Hepatic stellate cell (primary cell): ENCODE measurements around the gene CCS.
"Not testable (repeated sequence)": the region's sequence is repeated elsewhere in the genome, so short reads cannot be mapped to it uniquely, and the experiment has no call there.

ENCODE experiments used
- DNase-seq: peaks from one replicate; pipeline ENCODE4 v3.0.0; 2011; ENCODE audit warnings: low spot score

The CCS gene, protein sequence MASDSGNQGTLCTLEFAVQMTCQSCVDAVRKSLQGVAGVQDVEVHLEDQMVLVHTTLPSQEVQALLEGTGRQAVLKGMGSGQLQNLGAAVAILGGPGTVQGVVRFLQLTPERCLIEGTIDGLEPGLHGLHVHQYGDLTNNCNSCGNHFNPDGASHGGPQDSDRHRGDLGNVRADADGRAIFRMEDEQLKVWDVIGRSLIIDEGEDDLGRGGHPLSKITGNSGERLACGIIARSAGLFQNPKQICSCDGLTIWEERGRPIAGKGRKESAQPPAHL

GRCh38 chr11:66592457-66593302, at the start of gene CCS, which contains the start of gene CCDC87:
TSS of gene CCS (plus strand) at chr11:66593185. CDS start at chr11:66593262, 77 bp downstream.
TSS of gene CCDC87 (minus strand) at chr11:66593063. CDS start at chr11:66593015, 48 bp downstream.
- DNase-seq, result peak; percentile 100

DNA sequence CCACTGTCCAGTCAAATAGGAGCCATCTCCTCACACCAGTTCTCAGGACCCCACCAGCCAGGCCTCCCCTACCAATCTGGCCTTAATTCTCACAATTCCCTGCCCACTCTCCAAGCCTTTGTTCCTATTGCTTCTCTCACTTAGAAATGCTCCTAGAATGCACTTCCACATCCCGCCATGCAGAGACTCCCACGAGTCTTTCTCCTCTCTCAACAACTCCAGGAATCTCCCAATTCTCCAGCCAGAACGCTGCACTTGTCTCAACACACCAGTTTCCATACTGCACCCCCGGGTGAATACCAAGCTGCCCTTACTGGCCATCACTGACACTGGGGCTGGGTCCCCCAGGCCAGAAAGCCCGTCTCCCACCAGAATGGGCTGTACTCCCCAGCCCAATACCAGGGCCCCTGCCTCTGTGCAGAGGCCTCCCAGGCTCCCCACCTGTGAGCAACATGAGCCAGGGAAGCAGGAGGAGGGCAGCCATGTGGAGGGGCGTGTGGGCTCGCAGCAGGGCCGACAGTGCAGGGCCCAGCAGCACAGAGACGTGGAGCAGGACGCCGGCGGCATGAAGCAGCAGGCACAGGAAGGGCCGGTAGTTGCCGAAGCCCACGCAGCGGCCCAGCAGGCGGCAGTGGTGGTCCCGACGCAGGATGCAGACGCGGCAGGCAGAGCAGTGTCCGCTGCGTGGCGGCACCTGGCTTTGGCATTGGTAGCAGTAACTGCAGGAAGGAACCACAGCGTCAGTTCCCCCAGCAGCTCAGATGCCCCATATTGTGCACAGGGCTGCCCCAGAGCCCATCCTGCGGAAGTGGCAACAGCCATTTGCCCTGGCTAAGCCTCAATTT, 49.5 kb upstream of the CCS start:
- DNase-seq, result peak; percentile 63

DNA sequence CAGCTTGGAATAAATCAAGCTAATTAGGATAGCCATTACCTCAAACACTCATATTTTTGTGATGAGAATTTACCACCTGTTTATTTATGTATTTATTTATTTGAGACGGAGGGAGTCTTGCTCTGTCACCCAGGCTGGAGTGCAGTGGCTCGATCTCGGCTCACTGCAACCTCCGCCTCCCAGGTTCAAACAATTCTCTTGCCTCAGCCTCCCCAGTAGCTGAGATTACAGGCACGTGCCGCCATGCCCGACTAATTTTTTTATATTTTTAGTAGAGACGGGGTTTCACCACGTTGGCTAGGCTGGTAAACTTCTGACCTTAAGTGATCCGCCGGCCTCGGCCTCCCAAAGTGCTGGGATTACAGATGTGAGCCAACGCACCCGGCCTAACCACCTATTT, 48.0 kb upstream of the CCS start:
- not testable (repeated sequence) for DNase-seq

GRCh38 chr11:66545701-66546367, 47.2 kb upstream of the CCS start, which contains the start of gene ZDHHC24:
TSS of gene ZDHHC24 (minus strand) at chr11:66546048. CDS start at chr11:66546003, 45 bp downstream.
- DNase-seq, result peak; percentile 99

GRCh38 chr11:66546368-66546965, 46.5 kb upstream of the CCS start, which contains the start of gene ACTN3:
TSS of gene ACTN3 (plus strand) at chr11:66546903. CDS start at chr11:66546938, 35 bp downstream.
- DNase-seq, result no peak

DNA sequence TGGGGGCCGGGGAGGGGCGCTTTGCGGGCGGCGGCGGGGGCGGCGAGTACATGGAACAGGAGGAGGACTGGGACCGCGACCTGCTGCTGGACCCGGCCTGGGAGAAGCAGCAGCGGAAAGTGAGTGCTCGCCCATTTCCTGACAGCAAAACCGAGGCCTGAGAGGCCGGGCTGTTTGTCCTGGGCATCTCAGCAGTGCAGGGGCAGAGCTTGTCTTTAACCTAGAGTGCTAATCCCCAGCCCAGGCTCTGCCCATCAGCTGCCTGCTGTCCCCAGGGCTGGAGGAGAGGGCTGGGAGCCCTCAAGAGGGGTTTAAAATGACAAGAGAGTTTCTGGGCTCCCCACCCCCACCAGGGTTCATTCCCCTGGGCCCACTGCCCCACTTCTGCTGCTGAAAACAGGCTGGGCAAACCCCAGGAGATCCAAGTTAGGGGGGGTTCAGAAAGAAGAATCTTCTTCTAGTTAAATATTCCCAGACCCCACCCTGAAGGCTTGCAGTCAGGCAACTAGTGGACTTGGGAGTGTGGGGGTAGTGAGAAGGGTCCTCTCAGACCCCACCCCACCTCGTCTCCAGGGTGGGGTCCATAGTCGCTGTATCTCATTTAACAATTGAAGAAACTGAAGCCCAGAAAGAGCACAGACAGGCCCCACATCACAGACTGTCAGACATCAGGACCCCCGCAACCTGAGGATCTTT, 45.9 kb upstream of the CCS start:
- no peak for DNase-seq

GRCh38 chr11:66547662-66548009, 45.3 kb upstream of the CCS start:
- no peak for DNase-seq

DNA sequence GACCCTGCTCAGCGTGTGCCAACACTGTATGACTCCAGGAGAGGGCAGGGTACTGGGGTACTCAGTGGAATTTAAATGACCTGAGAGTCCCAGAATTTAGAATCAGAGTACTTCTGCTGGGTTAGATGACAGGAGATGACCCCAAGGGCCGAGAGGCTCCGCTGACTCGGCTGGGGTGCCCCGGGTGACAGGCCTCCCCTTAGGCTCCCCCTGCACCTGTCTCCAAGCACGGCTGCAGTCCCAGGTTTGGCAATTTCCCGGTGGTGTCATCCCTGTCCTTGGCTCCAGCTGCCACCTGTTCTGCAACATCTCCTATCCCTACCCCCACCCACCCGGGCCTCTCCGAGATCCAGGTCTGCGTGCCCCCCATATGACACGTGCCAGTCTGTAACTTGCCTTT, 44.9 kb upstream of the CCS start:
- no peak for DNase-seq

- DNase-seq, result no peak
Measured at GRCh38 chr11:66548774-66549630, 44.0 kb upstream of the CCS start.

DNA sequence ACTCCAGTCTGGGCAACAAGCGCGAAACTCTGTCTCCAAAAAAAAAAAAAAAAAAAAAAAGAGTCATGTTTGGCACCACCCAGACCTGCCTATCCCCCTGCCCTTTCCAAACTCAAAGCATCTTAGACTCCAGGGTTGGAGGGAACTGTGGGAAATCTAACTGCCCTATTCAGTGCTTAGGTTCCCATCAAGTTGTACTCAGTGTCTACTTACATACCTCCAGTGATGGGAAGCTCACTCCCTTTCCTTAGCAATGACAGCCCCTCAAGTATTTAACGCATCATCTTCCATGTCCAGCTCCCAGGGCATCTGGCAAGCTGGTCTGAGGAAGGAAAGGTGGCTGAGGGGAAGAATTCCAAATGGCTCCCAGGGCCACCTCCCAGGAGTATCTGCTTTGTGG, 43.3 kb upstream of the CCS start:
- no peak for DNase-seq

GRCh38 chr11:66550887-66551286, 42.1 kb upstream of the CCS start:
- no peak for DNase-seq

GRCh38 chr11:66554602-66555001, 38.4 kb upstream of the CCS start:
- DNase-seq, result no peak

GRCh38 chr11:66555416-66555815, 37.6 kb upstream of the CCS start:
- DNase-seq, result no peak

DNA sequence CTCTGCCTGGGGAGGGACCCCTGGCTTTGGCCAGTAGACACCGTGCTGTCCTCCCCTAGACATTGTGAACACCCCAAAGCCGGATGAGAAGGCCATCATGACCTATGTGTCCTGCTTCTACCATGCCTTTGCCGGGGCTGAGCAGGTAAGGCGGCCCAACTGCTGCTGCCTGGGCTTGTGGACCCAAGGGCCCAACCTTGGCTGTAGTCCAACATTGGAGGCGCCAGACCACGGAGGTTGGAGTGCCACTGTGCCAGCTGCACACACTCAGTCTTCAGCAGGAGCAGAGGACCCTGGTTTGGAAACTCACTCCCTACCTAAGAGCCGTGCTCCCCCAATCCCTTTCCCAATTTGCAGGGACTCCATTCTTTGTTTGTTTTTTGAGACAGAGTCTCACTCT, 36.9 kb upstream of the CCS start:
- no peak for DNase-seq

GRCh38 chr11:66557733-66558326, 35.2 kb upstream of the CCS start:
- DNase-seq, result no peak

GRCh38 chr11:66559142-66559865, 33.7 kb upstream of the CCS start:
- DNase-seq, result no peak

GRCh38 chr11:66559866-66560676, 32.9 kb upstream of the CCS start:
- DNase-seq, result no peak
